ENCODE measurements around the gene HES4.

The HES4 gene, protein sequence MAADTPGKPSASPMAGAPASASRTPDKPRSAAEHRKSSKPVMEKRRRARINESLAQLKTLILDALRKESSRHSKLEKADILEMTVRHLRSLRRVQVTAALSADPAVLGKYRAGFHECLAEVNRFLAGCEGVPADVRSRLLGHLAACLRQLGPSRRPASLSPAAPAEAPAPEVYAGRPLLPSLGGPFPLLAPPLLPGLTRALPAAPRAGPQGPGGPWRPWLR

DNA sequence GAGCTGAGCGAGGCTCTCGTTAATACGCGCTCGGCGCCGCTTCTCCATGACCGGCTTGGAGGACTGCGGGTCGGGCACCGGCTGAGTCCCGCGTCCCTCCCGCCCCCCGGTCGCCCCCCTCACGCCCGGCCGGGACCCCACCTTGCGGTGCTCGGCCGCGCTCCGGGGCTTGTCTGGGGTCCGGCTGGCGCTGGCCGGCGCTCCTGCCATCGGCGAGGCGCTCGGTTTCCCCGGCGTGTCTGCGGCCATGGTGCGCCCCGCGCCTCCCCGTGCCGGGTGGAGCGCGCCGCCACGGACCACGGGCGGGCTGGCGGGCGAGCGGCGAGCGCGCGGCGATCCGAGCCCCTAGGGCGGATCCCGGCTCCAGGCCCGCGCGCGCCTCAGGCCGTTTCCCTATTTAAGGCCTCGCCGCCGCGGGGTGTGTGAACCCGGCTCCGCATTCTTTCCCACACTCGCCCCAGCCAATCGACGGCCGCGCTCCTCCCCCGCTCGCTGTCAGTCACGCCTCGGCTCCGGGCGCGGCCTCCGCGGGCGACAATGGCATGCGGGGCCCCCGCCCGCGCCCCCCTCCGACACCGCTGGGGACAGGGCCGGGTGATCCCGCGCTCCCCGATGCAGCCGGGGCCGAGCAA, at the start of gene HES4:
Gene HES4 (minus strand): TSS at position 373 of the 632 bp plus-strand sequence. CDS start 124 bp downstream, at position 249.
- no peaks in the 10 kb centered on the region for H3K9me3 ChIP-seq (ENCODE audit: control insufficient read depth, low read length)
- H3K27me3 ChIP-seq (replicated peaks; ENCODE audit: control insufficient read depth, insufficient read depth, low read length), result peaks cover 35% of the 10 kb centered on the region
- peak within 1 kb of the TSS; percentile 51 for H3K9ac ChIP-seq (ENCODE audit: low read length)
- H3K36me3 ChIP-seq (ENCODE audit: control insufficient read depth, insufficient read depth, low read length, severe bottlenecking), result no peaks in the 10 kb centered on the region
- peak within 1 kb of the TSS; percentile 74 for H3K4me3 ChIP-seq (ENCODE audit: low read length)
- H3K4me1 ChIP-seq (ENCODE audit: control insufficient read depth, insufficient read depth, low read length), result peaks cover 3% of the 10 kb centered on the region
- peak; percentile 98 for DNase-seq (ENCODE audit: low read depth)

DNA sequence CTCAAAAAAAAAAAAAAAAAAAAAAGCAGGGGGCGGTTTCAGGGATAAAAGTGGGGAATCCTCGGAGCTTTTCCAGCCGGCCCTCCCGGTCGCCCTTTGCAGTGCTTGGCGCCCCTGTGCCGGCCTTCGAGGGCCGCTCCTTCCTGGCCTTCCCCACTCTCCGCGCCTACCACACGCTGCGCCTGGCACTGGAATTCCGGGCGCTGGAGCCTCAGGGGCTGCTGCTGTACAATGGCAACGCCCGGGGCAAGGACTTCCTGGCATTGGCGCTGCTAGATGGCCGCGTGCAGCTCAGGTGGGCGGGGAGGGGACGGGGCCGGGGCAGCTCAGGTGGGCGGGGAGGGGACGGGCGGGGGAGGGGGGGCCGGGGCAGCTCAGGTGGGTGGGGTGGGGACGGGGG, 48.9 kb upstream of the HES4 start:
- Histone ChIP-seq H3K27me3 (replicated peaks; ENCODE audit: control insufficient read depth, insufficient read depth, low read length) (no peaks in the 10 kb centered on the region), H3K4me1 (ENCODE audit: control insufficient read depth, insufficient read depth, low read length) (no peaks in the 10 kb centered on the region), H3K36me3 (ENCODE audit: control insufficient read depth, insufficient read depth, low read length, severe bottlenecking) (no peaks in the 10 kb centered on the region), H3K9me3 (ENCODE audit: control insufficient read depth, low read length) (no peaks in the 10 kb centered on the region), H3K4me3 (ENCODE audit: low read length) (no peak overlapping the region), H3K9ac (ENCODE audit: low read length) (no peak overlapping the region)
- DNase-seq (ENCODE audit: low read depth), result no peak

DNA sequence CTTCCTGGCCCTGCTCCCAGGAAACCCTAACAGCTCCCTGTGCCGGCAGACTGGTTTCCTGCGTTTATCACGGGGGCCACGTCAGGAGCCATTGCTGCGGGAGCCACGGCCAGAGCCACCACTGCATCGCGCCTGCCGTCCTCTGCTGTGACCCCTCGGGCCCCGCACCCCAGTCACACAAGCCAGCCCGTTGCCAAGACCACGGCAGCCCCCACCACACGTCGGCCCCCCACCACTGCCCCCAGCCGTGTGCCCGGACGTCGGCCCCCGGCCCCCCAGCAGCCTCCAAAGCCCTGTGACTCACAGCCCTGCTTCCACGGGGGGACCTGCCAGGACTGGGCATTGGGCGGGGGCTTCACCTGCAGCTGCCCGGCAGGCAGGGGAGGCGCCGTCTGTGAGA, 48.1 kb upstream of the HES4 start:
- no peak overlapping the region for H3K9ac ChIP-seq (ENCODE audit: low read length)
- H3K4me3 ChIP-seq (ENCODE audit: low read length), result no peak overlapping the region
- H3K27me3 ChIP-seq (replicated peaks; ENCODE audit: control insufficient read depth, insufficient read depth, low read length), result no peaks in the 10 kb centered on the region
- H3K36me3 ChIP-seq (ENCODE audit: control insufficient read depth, insufficient read depth, low read length, severe bottlenecking), result no peaks in the 10 kb centered on the region
- no peaks in the 10 kb centered on the region for H3K9me3 ChIP-seq (ENCODE audit: control insufficient read depth, low read length)
- DNase-seq (ENCODE audit: low read depth), result no peak
- H3K4me1 ChIP-seq (ENCODE audit: control insufficient read depth, insufficient read depth, low read length), result no peaks in the 10 kb centered on the region

DNA sequence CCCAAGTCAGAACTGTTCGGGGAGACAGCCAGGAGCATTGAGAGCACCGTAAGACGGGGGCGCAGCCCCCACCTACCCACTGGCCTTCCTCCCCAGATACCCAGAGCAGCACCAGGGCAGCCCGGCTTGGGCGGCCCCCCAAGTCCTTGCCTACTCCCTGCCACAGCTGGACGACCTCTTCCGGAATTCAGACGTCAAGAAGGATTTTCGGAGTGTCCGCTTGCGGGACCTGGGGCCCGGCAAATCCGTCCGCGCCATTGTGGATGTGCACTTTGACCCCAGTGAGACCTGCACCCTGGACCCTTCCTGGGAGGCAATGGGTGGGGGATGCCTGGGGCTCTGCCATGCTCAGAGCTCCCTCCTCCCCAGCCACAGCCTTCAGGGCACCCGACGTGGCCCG, 47.5 kb upstream of the HES4 start:
- Histone ChIP-seq H3K36me3 (ENCODE audit: control insufficient read depth, insufficient read depth, low read length, severe bottlenecking) (no peaks in the 10 kb centered on the region), H3K4me1 (ENCODE audit: control insufficient read depth, insufficient read depth, low read length) (no peaks in the 10 kb centered on the region), H3K9me3 (ENCODE audit: control insufficient read depth, low read length) (no peaks in the 10 kb centered on the region), H3K9ac (ENCODE audit: low read length) (no peak overlapping the region), H3K4me3 (ENCODE audit: low read length) (no peak overlapping the region), H3K27me3 (replicated peaks; ENCODE audit: control insufficient read depth, insufficient read depth, low read length) (no peaks in the 10 kb centered on the region)
- no peak for DNase-seq (ENCODE audit: low read depth)

DNA sequence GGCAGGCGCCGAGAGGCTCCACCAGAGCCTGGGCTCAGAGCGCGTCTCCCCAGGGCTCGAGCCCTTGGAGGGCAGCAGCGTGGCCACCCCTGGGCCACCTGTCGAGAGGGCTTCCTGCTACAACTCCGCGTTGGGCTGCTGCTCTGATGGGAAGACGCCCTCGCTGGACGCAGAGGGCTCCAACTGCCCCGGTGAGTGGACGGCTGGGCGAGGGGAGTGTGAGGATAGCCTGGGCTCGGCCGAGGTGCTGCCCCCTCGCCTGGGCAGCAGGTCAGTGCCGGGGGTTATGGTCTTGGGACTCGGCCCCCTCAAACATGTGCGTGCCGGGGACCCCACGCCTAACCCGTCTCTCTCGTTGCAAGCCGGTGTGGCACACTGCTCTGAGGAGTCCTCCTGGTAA, 46.9 kb upstream of the HES4 start:
- Histone ChIP-seq H3K4me1 (ENCODE audit: control insufficient read depth, insufficient read depth, low read length) (no peaks in the 10 kb centered on the region), H3K9ac (ENCODE audit: low read length) (no peak overlapping the region), H3K4me3 (ENCODE audit: low read length) (no peak overlapping the region), H3K9me3 (ENCODE audit: control insufficient read depth, low read length) (no peaks in the 10 kb centered on the region), H3K36me3 (ENCODE audit: control insufficient read depth, insufficient read depth, low read length, severe bottlenecking) (no peaks in the 10 kb centered on the region), H3K27me3 (replicated peaks; ENCODE audit: control insufficient read depth, insufficient read depth, low read length) (no peaks in the 10 kb centered on the region)
- no peak for DNase-seq (ENCODE audit: low read depth)

DNA sequence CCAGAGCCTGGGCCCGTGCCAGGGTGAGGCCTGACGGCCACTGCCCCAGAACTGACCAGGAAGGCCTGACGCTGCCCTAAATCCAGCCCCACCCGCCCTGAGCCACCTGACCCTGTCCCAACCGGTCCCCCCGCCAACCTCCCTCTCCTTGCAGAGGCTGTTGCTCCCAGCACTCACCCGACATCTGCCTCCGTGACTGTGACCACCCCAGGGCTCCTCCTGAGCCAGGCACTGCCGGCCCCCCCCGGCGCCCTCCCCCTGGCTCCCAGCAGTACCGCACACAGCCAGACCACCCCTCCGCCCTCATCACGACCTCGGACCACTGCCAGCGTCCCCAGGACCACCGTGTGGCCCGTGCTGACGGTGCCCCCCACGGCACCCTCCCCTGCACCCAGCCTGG, 46.3 kb upstream of the HES4 start:
- no peak for DNase-seq (ENCODE audit: low read depth)
- Histone ChIP-seq H3K9me3 (ENCODE audit: control insufficient read depth, low read length) (no peaks in the 10 kb centered on the region), H3K9ac (ENCODE audit: low read length) (no peak overlapping the region), H3K27me3 (replicated peaks; ENCODE audit: control insufficient read depth, insufficient read depth, low read length) (no peaks in the 10 kb centered on the region), H3K4me1 (ENCODE audit: control insufficient read depth, insufficient read depth, low read length) (no peaks in the 10 kb centered on the region), H3K4me3 (ENCODE audit: low read length) (no peak overlapping the region), H3K36me3 (ENCODE audit: control insufficient read depth, insufficient read depth, low read length, severe bottlenecking) (no peaks in the 10 kb centered on the region)

DNA sequence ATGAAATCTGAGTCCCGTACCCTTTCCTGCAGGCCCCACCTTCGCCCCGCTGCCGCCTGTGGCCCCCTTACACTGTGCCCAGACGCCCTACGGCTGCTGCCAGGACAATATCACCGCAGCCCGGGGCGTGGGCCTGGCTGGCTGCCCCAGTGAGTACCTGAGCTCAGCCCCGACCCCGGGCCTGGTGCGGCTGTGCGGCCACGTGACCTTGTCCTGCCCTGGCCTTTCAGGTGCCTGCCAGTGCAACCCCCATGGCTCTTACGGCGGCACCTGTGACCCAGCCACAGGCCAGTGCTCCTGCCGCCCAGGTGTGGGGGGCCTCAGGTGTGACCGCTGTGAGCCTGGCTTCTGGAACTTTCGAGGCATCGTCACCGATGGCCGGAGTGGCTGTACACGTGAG, 45.2 kb upstream of the HES4 start:
- H3K9me3 ChIP-seq (ENCODE audit: control insufficient read depth, low read length), result no peaks in the 10 kb centered on the region
- DNase-seq (ENCODE audit: low read depth), result no peak
- no peak overlapping the region for H3K4me3 ChIP-seq (ENCODE audit: low read length)
- H3K9ac ChIP-seq (ENCODE audit: low read length), result no peak overlapping the region
- H3K36me3 ChIP-seq (ENCODE audit: control insufficient read depth, insufficient read depth, low read length, severe bottlenecking), result no peaks in the 10 kb centered on the region
- peaks cover 2% of the 10 kb centered on the region for H3K4me1 ChIP-seq (ENCODE audit: control insufficient read depth, insufficient read depth, low read length)
- peaks cover 4% of the 10 kb centered on the region for H3K27me3 ChIP-seq (replicated peaks; ENCODE audit: control insufficient read depth, insufficient read depth, low read length)

DNA sequence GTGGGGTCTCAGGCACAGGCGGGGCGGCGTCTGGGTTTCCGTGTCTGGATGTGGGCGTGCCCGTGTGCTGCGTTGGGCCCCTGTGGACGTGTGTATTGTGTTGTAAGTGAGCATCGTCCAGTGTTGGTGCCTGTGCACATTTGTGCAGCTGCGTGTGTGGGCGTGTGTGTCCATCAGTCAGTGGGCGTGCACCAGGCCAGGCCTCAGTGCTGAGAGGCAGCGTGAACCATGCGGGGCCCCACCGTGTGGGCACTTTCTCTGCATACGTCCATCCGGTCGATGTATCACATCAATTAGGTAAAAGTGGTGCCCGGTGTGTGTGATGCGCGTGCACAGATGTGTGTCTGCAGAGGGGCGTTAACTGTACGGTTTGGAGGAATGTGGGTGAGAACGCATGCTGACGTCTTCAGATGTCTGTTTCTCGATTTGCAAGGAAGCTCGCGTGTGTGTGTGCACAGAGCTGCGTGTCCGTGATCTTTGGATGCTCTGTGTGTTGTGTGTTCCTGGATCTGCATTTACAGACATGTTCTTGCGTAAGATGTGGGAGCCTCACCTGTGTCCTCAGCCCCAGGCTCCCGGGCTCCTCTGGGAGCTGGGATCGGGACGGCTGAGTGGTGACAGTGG, 44.7 kb upstream of the HES4 start:
- H3K27me3 ChIP-seq (replicated peaks; ENCODE audit: control insufficient read depth, insufficient read depth, low read length), result peaks cover 8% of the 10 kb centered on the region
- no peak overlapping the region for H3K9ac ChIP-seq (ENCODE audit: low read length)
- DNase-seq (ENCODE audit: low read depth), result no peak
- no peaks in the 10 kb centered on the region for H3K36me3 ChIP-seq (ENCODE audit: control insufficient read depth, insufficient read depth, low read length, severe bottlenecking)
- no peak overlapping the region for H3K4me3 ChIP-seq (ENCODE audit: low read length)
- H3K9me3 ChIP-seq (ENCODE audit: control insufficient read depth, low read length), result no peaks in the 10 kb centered on the region
- peaks cover 4% of the 10 kb centered on the region for H3K4me1 ChIP-seq (ENCODE audit: control insufficient read depth, insufficient read depth, low read length)

DNA sequence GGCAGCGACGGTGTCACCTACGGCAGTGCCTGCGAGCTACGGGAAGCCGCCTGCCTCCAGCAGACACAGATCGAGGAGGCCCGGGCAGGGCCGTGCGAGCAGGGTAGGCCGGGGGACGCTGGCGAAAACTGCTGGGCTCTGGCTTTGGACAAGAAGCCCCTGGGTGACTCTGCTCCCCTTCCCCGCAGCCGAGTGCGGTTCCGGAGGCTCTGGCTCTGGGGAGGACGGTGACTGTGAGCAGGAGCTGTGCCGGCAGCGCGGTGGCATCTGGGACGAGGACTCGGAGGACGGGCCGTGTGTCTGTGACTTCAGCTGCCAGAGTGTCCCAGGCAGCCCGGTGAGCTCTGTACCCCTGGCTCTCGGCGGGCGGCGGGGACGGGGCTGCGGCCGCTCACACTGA, 44.0 kb upstream of the HES4 start:
- H3K27me3 ChIP-seq (replicated peaks; ENCODE audit: control insufficient read depth, insufficient read depth, low read length), result peaks cover 14% of the 10 kb centered on the region
- no peaks in the 10 kb centered on the region for H3K9me3 ChIP-seq (ENCODE audit: control insufficient read depth, low read length)
- no peak overlapping the region for H3K9ac ChIP-seq (ENCODE audit: low read length)
- no peak overlapping the region for H3K4me3 ChIP-seq (ENCODE audit: low read length)
- DNase-seq (ENCODE audit: low read depth), result no peak
- no peaks in the 10 kb centered on the region for H3K36me3 ChIP-seq (ENCODE audit: control insufficient read depth, insufficient read depth, low read length, severe bottlenecking)
- H3K4me1 ChIP-seq (ENCODE audit: control insufficient read depth, insufficient read depth, low read length), result peaks cover 4% of the 10 kb centered on the region

DNA sequence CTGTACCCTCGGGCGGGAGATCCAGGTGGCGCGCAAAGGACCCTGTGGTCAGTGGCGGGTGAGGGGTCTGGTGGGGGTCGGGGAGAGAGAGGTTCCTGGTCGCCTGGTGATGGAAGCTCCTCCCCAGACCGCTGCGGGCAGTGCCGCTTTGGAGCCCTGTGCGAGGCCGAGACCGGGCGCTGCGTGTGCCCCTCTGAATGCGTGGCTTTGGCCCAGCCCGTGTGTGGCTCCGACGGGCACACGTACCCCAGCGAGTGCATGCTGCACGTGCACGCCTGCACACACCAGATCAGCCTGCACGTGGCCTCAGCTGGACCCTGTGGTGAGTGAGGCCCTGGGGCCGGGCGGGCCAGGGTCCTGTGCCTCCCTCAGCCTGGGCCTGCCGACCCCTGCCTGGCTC, 43.5 kb upstream of the HES4 start:
- Histone ChIP-seq H3K9ac (ENCODE audit: low read length) (no peak overlapping the region), H3K4me3 (ENCODE audit: low read length) (no peak overlapping the region), H3K9me3 (ENCODE audit: control insufficient read depth, low read length) (no peaks in the 10 kb centered on the region), H3K36me3 (ENCODE audit: control insufficient read depth, insufficient read depth, low read length, severe bottlenecking) (no peaks in the 10 kb centered on the region), H3K4me1 (ENCODE audit: control insufficient read depth, insufficient read depth, low read length) (peaks cover 4% of the 10 kb centered on the region), H3K27me3 (replicated peaks; ENCODE audit: control insufficient read depth, insufficient read depth, low read length) (peaks cover 19% of the 10 kb centered on the region)
- no peak for DNase-seq (ENCODE audit: low read depth)

DNA sequence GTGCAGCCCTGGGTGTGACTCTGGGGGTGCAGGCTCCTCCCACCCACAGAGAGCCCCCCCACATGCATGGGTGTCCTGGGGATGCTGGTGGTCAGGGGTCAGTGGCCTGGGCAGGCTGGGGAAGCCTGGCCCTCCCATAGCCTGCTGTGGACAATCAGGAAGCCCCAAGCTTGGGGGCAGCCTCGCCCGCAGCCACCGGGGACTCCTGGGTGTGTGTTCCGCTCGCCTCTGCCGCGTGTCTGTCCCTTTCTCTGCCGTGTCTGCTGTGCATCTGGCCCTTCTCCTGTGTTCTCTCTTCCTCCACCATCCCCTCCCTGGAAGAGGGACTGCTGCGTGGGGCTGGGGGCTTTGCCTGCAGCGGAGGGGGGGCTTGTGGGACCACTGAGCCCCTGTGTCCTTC, 42.9 kb upstream of the HES4 start:
- DNase-seq (ENCODE audit: low read depth), result no peak
- H3K4me3 ChIP-seq (ENCODE audit: low read length), result no peak overlapping the region
- peaks cover 25% of the 10 kb centered on the region for H3K27me3 ChIP-seq (replicated peaks; ENCODE audit: control insufficient read depth, insufficient read depth, low read length)
- no peak overlapping the region for H3K9ac ChIP-seq (ENCODE audit: low read length)
- no peaks in the 10 kb centered on the region for H3K36me3 ChIP-seq (ENCODE audit: control insufficient read depth, insufficient read depth, low read length, severe bottlenecking)
- peaks cover 4% of the 10 kb centered on the region for H3K4me1 ChIP-seq (ENCODE audit: control insufficient read depth, insufficient read depth, low read length)
- no peaks in the 10 kb centered on the region for H3K9me3 ChIP-seq (ENCODE audit: control insufficient read depth, low read length)

All from adipocyte (in vitro differentiated cells).